ENCODE measurements around the gene ELP1.
"Not testable (repeated sequence)": the region's sequence is repeated elsewhere in the genome, so short reads cannot be mapped to it uniquely, and the experiment has no call there.

The ELP1 gene

GRCh38 chr9:108851138-108851537 lies 82.8 kb downstream of the ELP1 start:
- no peak for DNase-seq (ENCODE audit: low read depth in 1 of 2, low spot score in 1 of 2)
- Histone ChIP-seq H3K27ac (replicated peaks) (no peak overlapping the region), H3K27me3 (ENCODE audit: insufficient read depth, poor library complexity, severe bottlenecking) (peaks cover 6% of the 10 kb centered on the region), H3K4me3 (replicated peaks; ENCODE audit: insufficient read depth, low read length) (no peak overlapping the region)
- TF ChIP-seq GABPA (IDR thresholded peaks at IDR 0.05; ENCODE audit: low read depth): no peak

DNA sequence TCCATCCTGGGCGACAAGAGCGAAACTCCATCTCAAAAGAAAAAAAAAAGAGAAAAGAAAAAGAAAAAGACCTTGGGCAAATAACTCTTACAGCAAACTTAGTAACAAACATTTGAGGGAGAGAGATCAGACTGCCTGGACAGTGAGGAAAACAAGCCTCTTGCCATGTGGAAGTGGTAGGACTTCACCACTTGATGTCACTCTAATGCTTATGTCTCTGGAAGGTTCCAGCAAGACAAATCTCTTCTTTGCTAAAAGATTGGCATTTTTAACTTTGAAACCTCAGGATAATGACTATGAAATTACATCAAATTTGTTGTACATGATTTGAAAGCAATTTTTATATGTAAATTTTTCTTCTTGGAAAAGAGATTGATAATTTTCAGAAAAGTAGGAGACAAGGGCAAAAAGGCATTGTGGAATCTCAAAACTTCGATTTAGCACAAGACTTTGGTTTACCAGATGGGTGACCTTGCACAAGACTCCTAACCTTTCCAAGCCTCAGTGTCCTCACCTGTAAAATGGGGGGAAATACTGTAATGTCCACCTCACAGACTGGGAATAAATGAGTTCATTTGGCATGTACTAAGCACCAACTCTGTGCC lies 83.5 kb downstream of the ELP1 start:
- no peak overlapping the region for H3K27ac ChIP-seq (replicated peaks)
- no peak overlapping the region for H3K4me3 ChIP-seq (replicated peaks; ENCODE audit: insufficient read depth, low read length)
- peaks cover 6% of the 10 kb centered on the region for H3K27me3 ChIP-seq (ENCODE audit: insufficient read depth, poor library complexity, severe bottlenecking)
- no peak for TF ChIP-seq SPI1 (IDR thresholded peaks at IDR 0.05; ENCODE audit: borderline replicate concordance, low read depth)
- DNase-seq (ENCODE audit: low read depth in 1 of 2, low spot score in 1 of 2): no peak

- H3K4me3 ChIP-seq (replicated peaks; ENCODE audit: insufficient read depth, low read length); H3K27me3 ChIP-seq (ENCODE audit: insufficient read depth, poor library complexity, severe bottlenecking); DNase-seq (ENCODE audit: low read depth in 1 of 2, low spot score in 1 of 2); H3K27ac ChIP-seq (replicated peaks): not testable (repeated sequence)
These were observed 85.6 kb downstream of the ELP1 start for GRCh38 chr9:108848296-108848695.

DNA sequence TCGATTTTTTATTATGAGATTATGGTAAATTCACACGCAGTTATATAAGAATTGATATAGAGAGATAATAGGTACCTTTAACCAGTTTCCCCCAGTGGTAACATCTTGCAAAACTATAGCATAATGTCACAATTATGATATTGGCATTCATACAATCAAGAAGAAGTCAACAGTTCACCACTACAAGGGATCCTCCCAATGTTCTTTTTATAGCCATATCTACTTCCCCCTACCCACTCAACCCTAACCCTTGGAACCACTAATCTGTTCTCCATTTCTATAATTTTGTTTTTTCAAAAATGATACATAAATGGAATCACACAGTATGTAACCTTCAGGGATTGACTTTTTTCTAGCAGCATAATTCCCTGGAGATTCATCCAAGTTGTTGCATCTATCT lies 88.0 kb downstream of the ELP1 start:
- TF ChIP-seq POLR2AphosphoS5 (IDR thresholded peaks at IDR 0.05; ENCODE audit: low read depth) (no peak), REST (IDR thresholded peaks at IDR 0.05; ENCODE audit: insufficient replicate concordance, low read depth) (no peak), GABPA (IDR thresholded peaks at IDR 0.05; ENCODE audit: low read depth) (no peak), SPI1 (IDR thresholded peaks at IDR 0.05; ENCODE audit: borderline replicate concordance, low read depth) (no peak)
- TF ChIP-seq, protein P1, sequence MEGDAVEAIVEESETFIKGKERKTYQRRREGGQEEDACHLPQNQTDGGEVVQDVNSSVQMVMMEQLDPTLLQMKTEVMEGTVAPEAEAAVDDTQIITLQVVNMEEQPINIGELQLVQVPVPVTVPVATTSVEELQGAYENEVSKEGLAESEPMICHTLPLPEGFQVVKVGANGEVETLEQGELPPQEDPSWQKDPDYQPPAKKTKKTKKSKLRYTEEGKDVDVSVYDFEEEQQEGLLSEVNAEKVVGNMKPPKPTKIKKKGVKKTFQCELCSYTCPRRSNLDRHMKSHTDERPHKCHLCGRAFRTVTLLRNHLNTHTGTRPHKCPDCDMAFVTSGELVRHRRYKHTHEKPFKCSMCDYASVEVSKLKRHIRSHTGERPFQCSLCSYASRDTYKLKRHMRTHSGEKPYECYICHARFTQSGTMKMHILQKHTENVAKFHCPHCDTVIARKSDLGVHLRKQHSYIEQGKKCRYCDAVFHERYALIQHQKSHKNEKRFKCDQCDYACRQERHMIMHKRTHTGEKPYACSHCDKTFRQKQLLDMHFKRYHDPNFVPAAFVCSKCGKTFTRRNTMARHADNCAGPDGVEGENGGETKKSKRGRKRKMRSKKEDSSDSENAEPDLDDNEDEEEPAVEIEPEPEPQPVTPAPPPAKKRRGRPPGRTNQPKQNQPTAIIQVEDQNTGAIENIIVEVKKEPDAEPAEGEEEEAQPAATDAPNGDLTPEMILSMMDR (IDR thresholded peaks at IDR 0.05; ENCODE audit: insufficient read depth, low read length): no peak
- H3K27ac ChIP-seq (replicated peaks): no peak overlapping the region
- no peak for DNase-seq (ENCODE audit: low read depth in 1 of 2, low spot score in 1 of 2)
- H3K27me3 ChIP-seq (ENCODE audit: insufficient read depth, poor library complexity, severe bottlenecking): no peaks in the 10 kb centered on the region
- no peak overlapping the region for H3K4me3 ChIP-seq (replicated peaks; ENCODE audit: insufficient read depth, low read length)

DNA sequence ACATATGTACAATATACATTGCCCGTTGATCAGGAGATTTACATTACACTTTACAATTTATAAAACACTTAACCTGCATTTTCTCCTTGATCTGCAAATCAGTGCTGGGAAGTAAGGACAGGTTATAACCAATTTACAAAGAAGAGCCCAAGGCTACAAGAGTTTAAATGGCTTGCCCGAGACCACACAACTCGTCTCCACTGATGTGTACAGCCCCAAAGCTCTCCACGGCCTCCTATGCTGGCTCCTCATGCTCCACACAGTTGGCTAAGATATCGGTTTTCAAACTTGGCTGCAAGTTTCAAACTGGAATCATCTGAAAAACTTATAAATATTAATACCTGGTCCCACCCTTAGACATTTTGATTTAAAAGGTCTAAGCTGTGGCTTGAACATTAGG lies 88.4 kb downstream of the ELP1 start:
- TF ChIP-seq GABPA (IDR thresholded peaks at IDR 0.05; ENCODE audit: low read depth) (no peak), SPI1 (IDR thresholded peaks at IDR 0.05; ENCODE audit: borderline replicate concordance, low read depth) (no peak), REST (IDR thresholded peaks at IDR 0.05; ENCODE audit: insufficient replicate concordance, low read depth) (no peak), POLR2AphosphoS5 (IDR thresholded peaks at IDR 0.05; ENCODE audit: low read depth) (no peak)
- TF ChIP-seq, protein P1 (IDR thresholded peaks at IDR 0.05; ENCODE audit: insufficient read depth, low read length): no peak
- Histone ChIP-seq H3K27ac (replicated peaks) (no peak overlapping the region), H3K27me3 (ENCODE audit: insufficient read depth, poor library complexity, severe bottlenecking) (no peaks in the 10 kb centered on the region), H3K4me3 (replicated peaks; ENCODE audit: insufficient read depth, low read length) (no peak overlapping the region)
- no peak for DNase-seq (ENCODE audit: low read depth in 1 of 2, low spot score in 1 of 2)

Data from HL-60 (cell line).